ENCODE measurements around the gene AZU1.

The AZU1 gene

GRCh38 chr19:855566-856120 lies 28.0 kb downstream of the AZU1 start:
- no peak for DNase-seq

DNA sequence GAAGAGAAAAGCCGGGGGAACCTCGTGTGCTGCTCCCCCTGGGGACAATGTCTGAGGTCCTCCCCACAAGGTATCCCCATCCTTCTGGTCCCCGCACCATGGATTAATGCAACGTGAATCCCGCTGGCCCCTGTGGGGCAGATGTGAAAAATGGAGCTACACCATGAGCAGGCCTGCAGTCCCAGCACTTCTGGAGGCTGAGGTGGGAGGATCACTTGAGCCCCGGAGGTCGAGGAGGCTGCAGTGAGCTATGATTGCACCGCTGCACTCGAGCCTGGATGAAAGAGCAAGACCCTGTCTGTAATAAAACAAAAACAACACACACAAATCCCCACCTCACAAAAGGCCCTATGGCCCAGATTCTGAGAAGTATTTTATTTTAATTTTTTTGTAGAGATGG lies 30.6 kb downstream of the AZU1 start:
- DNase-seq: no peak

DNA sequence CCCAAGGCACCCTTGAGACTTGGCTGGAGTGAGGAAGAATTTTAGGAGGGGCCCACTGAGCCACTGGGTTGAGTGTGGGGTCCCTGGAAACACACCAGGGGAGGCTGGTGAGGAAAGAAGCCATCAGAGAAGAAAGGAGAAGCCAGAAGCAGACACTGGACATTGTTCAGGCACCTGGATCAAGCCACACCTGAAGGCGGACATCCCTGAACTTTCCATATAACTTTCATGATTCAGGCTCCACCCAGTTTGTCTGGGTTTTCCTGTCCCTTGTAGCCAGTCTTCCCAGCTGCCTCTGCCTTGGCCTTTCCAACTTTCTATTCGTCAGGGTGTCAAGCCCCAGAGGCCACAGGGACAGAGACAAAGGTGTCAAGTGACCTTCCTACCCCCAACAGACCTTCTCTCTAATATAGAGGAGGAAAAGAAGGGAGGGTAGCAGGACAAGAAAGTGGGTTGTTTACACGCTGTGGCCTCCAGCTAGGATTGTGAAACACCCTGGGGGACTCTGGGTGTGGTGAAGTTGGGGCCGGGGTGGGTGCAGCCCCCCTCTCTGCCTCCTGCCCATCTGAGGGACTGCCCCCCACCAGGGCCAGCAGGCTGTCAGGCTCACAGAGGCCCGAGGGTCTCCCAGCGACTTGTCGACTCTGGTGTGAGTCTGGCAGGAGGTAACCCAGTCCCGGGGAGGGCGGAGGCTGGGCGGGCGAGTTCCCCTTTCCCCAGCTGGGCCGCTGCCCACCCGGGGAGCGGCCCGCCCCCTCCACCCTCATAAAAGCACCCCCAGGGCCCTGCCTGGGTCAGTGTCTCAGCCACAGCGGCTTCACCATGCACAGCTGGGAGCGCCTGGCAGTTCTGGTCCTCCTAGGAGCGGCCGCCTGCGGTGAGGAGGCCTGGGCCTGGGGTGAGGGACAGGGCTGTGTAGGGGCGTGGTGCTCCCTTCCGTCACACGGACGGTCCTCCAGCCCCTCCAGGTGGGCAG lies 31.5 kb downstream of the AZU1 start, which contains the start of gene CFD:
CFD (plus strand) TSS at position 797 of the 976 bp plus-strand sequence; CDS start at position 823, 26 bp downstream.
- peak; percentile 17 for DNase-seq

GRCh38 chr19:861141-861755 lies 33.6 kb downstream of the AZU1 start:
- no peak for DNase-seq

GRCh38 chr19:861756-862580 lies 34.3 kb downstream of the AZU1 start:
- no peak for DNase-seq

DNA sequence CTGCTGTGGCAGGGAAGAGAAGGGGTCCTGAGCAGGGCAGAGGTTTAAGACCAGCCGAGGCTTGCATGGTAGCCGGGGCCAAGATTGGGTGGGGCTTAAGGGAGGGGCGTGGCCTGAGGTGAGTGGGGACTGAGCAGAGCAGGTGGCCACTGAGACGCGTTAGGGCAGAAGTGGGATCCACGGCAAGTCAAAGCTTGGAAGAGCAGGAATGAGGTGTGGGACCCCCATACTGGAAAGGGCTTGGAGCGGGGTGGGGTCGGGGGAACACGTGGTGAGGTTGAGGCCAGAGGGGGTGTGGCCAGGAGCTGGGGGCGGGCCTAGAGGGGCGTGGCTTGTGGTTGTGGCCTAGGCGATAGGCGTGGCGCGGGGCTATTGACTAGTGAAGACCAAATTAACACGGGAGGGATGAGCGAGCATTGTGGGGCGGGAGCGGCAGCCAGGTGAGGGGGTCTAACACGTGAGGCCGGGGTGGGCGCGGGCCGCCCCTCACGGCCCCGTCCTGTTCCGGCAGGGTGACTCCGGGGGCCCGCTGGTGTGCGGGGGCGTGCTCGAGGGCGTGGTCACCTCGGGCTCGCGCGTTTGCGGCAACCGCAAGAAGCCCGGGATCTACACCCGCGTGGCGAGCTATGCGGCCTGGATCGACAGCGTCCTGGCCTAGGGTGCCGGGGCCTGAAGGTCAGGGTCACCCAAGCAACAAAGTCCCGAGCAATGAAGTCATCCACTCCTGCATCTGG lies 35.1 kb downstream of the AZU1 start:
- DNase-seq: no peak

GRCh38 chr19:863315-863620 lies 35.6 kb downstream of the AZU1 start:
- DNase-seq: no peak

GRCh38 chr19:866769-867300 lies 39.2 kb downstream of the AZU1 start:
- DNase-seq: no peak

GRCh38 chr19:867301-867793 lies 39.7 kb downstream of the AZU1 start:
- DNase-seq: no peak

DNA sequence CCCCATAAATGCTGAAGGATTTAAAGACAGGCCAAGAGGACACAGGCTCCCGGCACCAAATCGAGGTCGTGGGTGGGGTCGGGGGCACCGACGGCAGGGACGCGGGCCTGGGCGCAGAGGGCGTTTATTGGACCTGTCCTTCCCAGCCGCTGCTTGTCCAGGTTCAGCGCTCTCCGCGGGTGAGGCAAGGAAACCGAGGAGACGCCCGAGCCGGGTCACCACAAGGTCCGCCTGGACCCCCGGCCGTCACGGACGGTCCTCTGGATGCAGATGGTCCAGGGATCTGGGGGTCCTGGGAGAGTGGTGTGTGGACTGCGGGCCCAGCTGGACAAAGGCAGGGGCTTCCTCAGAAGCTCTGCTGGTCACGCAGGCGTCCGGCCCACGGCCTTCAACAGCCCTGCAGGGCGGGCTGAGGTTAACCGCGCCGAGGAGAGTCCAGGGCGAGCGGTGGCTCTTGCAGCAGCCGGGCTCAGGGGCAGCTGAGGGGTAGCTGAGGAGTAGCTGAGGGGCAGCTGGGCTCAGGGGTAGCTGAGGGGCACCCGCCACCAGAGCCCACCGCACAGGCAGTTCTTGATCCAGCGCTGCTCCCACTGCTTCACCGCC lies 40.3 kb downstream of the AZU1 start:
- DNase-seq: no peak

- DNase-seq: no peak
Observed at GRCh38 chr19:868458-869244, 41.0 kb downstream of the AZU1 start.

DNA sequence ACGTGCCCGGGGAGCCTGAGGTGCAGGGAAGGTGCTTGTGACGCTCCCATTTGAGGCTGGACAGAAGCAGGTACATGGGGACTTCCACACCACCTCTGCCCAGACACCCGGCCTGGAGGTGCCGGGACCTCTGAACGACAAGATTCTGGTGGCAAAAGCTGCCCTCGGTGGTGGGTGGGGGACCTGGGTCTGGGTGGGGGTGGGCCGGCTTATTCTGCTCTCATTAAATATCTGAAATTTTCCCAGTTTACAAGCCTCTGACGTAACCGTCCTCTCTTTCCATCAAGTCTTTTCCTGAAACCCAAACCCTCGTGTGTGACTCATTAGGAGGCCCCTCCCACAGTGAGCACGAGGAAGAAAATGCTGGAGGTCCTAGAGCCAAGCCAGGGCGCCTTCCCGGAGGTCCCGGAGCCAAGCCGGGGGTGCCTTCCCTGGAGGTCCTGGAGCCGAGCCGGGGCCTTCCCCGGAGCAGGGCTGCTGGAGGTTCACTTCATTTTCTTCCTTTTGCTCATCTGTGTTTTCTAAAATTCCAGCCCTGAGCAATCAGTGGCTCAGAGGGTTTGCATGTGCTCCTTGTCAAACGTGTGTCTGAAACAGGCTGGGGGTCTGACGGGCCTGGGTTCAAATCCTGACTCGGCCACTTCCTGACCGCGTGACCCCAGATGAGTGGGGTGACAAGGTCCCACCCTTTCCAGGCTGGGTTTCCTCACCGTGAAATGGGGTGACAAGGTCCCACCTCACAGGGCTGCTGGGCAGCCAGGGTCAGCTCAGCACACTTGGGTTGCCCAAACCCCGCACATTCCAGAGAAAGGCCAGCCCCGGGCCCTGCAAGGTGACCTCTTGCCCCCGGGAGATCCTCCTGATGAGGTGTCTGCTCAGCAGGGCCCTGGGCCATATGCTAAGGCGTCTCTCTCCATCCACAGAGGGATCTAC lies 41.9 kb downstream of the AZU1 start:
- no peak for DNase-seq

GRCh38 chr19:870314-870713 lies 42.7 kb downstream of the AZU1 start:
- DNase-seq: no peak

GRCh38 chr19:870963-871401 lies 43.3 kb downstream of the AZU1 start:
- no peak for DNase-seq

- no peak for DNase-seq
Observed at GRCh38 chr19:871446-872265, 44.0 kb downstream of the AZU1 start.

DNA sequence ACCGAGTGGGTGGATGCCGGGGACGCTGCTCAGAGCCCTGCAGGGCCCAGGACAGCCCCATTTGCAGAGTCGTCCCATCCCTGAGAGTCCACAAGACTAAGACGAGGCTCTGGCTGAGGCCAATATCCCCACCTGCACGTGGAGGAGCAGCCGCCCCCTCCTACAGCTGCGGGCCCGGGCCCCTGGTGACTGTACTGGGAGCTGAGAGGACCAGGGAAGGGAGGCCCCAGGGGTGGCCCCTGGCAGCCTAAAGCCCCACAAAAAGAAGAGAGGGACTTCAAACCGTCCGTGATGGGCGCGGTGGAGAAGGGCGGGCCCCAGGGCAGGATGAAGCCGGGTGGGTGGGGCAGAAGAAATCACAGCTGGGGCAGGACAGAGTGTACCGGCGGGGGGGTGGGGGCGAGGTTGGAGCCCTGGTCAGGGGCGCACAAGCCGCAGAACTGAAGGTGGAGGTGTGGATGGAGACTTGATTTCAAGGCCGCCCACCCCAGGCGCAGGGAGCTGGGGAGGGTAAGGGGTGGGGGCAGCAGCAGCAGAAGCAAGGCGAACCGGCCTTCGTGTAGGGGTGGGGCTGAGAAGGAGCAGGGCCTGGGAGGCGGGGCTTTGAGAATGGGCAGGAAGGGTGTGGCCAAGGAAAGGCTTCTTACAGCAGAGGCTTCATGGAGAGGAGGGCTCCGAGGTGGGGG lies 44.8 kb downstream of the AZU1 start:
- DNase-seq: no peak

DNA sequence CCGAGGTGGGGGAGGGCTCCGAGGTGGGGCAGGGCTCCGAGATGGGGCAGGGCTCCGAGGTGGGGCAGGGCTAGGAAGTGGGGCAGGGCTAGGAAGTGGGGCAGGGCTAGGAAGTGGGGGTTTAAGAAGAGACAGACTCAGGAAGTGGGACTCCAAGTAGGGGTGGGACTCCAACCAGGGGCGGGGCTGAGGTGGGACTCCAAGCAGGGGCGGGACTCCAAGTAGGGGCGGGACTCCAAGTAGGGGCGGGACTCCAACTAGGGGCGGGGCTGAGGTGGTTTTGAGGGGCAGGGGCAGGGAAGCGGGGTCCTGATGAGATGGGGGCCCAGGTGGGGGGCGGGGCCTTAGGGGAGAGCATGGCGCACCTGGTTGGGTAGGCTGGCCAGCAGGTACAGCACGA lies 45.4 kb downstream of the AZU1 start:
- DNase-seq: no peak

DNA sequence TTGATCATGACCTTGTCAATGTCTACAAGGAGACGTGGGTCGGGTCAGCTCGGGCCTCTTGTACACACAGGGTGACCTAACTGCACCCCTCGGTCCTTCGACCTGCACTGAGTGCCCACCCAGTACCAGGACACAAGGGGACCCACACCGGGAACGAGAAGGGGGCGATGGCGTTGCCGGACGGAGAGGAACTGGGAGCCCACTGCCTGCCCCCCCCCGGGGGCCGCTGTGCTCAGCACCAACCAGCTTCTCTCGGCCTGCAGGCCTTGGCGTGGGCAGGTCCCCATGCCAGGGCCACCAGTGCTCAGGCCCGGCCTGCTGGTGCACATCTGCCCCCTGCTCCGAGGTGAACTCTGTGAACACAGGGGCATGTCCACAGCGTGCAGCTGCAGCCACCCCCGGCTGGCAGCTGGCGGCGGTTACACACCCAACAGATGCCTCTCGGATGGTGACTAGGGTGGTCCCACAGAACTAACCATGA lies 46.0 kb downstream of the AZU1 start:
- no peak for DNase-seq

Data from midbrain (tissue), 1 donor.